ENCODE results near the gene CEP72. TPM values are rescaled to one million over a fixed set of nuclear protein-coding genes. Genes with fewer than 3 reads are reported as not detected.

The CEP72 gene
- total RNA-seq, 4 donors from 2014 or later, result 2.2 to 33.8 (median 4.5) TPM

- Histone ChIP-seq H3K36me3 (no peaks in the 10 kb centered on the region), H3K4me3 (no peak overlapping the region), H3K27me3 (no peaks in the 10 kb centered on the region), H3K27ac (no peak overlapping the region), H3K4me1 (no peaks in the 10 kb centered on the region), H3K9me3 (no peaks in the 10 kb centered on the region)
- TF ChIP-seq, protein P1, sequence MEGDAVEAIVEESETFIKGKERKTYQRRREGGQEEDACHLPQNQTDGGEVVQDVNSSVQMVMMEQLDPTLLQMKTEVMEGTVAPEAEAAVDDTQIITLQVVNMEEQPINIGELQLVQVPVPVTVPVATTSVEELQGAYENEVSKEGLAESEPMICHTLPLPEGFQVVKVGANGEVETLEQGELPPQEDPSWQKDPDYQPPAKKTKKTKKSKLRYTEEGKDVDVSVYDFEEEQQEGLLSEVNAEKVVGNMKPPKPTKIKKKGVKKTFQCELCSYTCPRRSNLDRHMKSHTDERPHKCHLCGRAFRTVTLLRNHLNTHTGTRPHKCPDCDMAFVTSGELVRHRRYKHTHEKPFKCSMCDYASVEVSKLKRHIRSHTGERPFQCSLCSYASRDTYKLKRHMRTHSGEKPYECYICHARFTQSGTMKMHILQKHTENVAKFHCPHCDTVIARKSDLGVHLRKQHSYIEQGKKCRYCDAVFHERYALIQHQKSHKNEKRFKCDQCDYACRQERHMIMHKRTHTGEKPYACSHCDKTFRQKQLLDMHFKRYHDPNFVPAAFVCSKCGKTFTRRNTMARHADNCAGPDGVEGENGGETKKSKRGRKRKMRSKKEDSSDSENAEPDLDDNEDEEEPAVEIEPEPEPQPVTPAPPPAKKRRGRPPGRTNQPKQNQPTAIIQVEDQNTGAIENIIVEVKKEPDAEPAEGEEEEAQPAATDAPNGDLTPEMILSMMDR (IDR thresholded peaks at IDR 0.05), result no peak
- no peak for TF ChIP-seq POLR2A (IDR thresholded peaks at IDR 0.05)
- DNase-seq, result no peak
Observed at GRCh38 chr5:589173-589572, 23.0 kb upstream of the CEP72 start.

GRCh38 chr5:589588-589987 lies 22.6 kb upstream of the CEP72 start:
- Histone ChIP-seq H3K4me1 (no peaks in the 10 kb centered on the region), H3K9me3 (no peaks in the 10 kb centered on the region), H3K27me3 (no peaks in the 10 kb centered on the region), H3K27ac (no peak overlapping the region), H3K36me3 (no peaks in the 10 kb centered on the region), H3K4me3 (no peak overlapping the region)
- no peak for DNase-seq
- TF ChIP-seq, protein P1 (IDR thresholded peaks at IDR 0.05), result no peak
- no peak for TF ChIP-seq POLR2A (IDR thresholded peaks at IDR 0.05)

GRCh38 chr5:590346-590745 lies 21.8 kb upstream of the CEP72 start:
- Histone ChIP-seq H3K27me3 (no peaks in the 10 kb centered on the region), H3K36me3 (no peaks in the 10 kb centered on the region), H3K4me1 (no peaks in the 10 kb centered on the region), H3K4me3 (no peak overlapping the region), H3K27ac (no peak overlapping the region), H3K9me3 (no peaks in the 10 kb centered on the region)
- TF ChIP-seq, protein P1 (IDR thresholded peaks at IDR 0.05), result no peak
- TF ChIP-seq POLR2A (IDR thresholded peaks at IDR 0.05), result no peak
- DNase-seq, result no peak

- no peaks in the 10 kb centered on the region for H3K9me3 ChIP-seq
- DNase-seq, result peak in 2 of 3 donors; percentile 21 to 39
- TF ChIP-seq, protein P1 (IDR thresholded peaks at IDR 0.05), result no peak
- no peak for TF ChIP-seq POLR2A (IDR thresholded peaks at IDR 0.05)
- H3K4me3 ChIP-seq, result no peak overlapping the region
- H3K4me1 ChIP-seq, result no peaks in the 10 kb centered on the region
- H3K27ac ChIP-seq, result no peak overlapping the region
- H3K27me3 ChIP-seq, result no peaks in the 10 kb centered on the region
- H3K36me3 ChIP-seq, result no peaks in the 10 kb centered on the region
Observed at GRCh38 chr5:591746-592145, 20.4 kb upstream of the CEP72 start.

DNA sequence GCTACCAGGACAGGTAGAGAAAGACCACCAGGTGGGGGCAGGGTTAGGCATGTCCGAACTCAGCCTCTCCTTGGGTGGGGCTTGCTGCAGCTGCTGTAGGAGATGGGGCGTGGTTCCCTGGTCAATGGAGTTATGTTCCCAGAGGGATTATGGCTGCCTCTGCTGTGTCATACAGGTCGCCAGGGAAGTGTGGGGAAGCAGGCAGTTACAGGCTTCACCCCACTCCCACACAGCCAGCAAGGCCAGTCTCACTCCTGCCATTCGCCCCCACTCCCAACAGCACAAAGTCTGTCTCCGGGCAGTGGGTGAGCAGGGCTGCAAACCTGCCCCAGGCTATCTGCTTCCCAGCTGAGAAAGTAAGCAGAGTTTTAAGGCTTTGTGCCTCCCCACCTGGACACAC lies 20.0 kb upstream of the CEP72 start:
- no peak overlapping the region for H3K4me3 ChIP-seq
- no peak overlapping the region for H3K27ac ChIP-seq
- H3K9me3 ChIP-seq, result no peaks in the 10 kb centered on the region
- no peaks in the 10 kb centered on the region for H3K36me3 ChIP-seq
- no peaks in the 10 kb centered on the region for H3K27me3 ChIP-seq
- H3K4me1 ChIP-seq, result no peaks in the 10 kb centered on the region
- DNase-seq, result peak in 2 of 3 donors; percentile 36 to 42
- TF ChIP-seq, protein P1 (IDR thresholded peaks at IDR 0.05), result no peak
- no peak for TF ChIP-seq POLR2A (IDR thresholded peaks at IDR 0.05)

- Histone ChIP-seq H3K9me3 (no peaks in the 10 kb centered on the region), H3K36me3 (no peaks in the 10 kb centered on the region), H3K27me3 (no peaks in the 10 kb centered on the region), H3K4me1 (no peaks in the 10 kb centered on the region), H3K4me3 (no peak overlapping the region), H3K27ac (no peak overlapping the region)
- TF ChIP-seq POLR2A (IDR thresholded peaks at IDR 0.05), result no peak
- TF ChIP-seq, protein P1 (IDR thresholded peaks at IDR 0.05), result no peak
- DNase-seq, result peak in 2 of 3 donors; percentile 10 to 38
Observed at GRCh38 chr5:593511-593910, 18.6 kb upstream of the CEP72 start.
